T1000 (cell line): ENCODE results near the gene NUDT13.

Experiments
- DNase-seq: peaks from one replicate; lab custom pipeline; 2025; ENCODE audit warnings: mixed read lengths; lab: John Stamatoyannopoulos, UW

NUDT13 gene

GRCh38 chr10:73110345-73110849 lies at the start of gene NUDT13:
TSS of gene NUDT13 (plus strand) at chr10:73110455. CDS start at chr10:73114366, 3,911 bp downstream.
- DNase-seq = peak; percentile 7

- no peak for DNase-seq
Measured at GRCh38 chr10:73060738-73061635, 49.3 kb upstream of the NUDT13 start.

GRCh38 chr10:73061743-73062142 lies 48.5 kb upstream of the NUDT13 start:
- DNase-seq = no peak

GRCh38 chr10:73065441-73065840 lies 44.8 kb upstream of the NUDT13 start:
- no peak for DNase-seq

- DNase-seq = no peak
Measured at GRCh38 chr10:73073627-73074026, 36.6 kb upstream of the NUDT13 start.

GRCh38 chr10:73075829-73076228 lies 34.4 kb upstream of the NUDT13 start:
- no peak for DNase-seq

- no peak for DNase-seq
Measured at GRCh38 chr10:73076360-73077183, 33.7 kb upstream of the NUDT13 start.

GRCh38 chr10:73079779-73080541 lies 30.3 kb upstream of the NUDT13 start:
- no peak for DNase-seq

GRCh38 chr10:73083221-73083620 lies 27.0 kb upstream of the NUDT13 start:
- DNase-seq = no peak

GRCh38 chr10:73084209-73084608 lies 26.0 kb upstream of the NUDT13 start:
- no peak for DNase-seq

GRCh38 chr10:73086816-73087215 lies 23.4 kb upstream of the NUDT13 start:
- DNase-seq = no peak

GRCh38 chr10:73088304-73088703 lies 22.0 kb upstream of the NUDT13 start:
- no peak for DNase-seq

- DNase-seq = no peak
Measured at GRCh38 chr10:73092830-73093229, 17.4 kb upstream of the NUDT13 start.

- DNase-seq = no peak
Measured at GRCh38 chr10:73093922-73094850, 16.1 kb upstream of the NUDT13 start.

- DNase-seq = no peak
Measured at GRCh38 chr10:73094986-73095480, 15.2 kb upstream of the NUDT13 start.

GRCh38 chr10:73095481-73096021 lies 14.7 kb upstream of the NUDT13 start:
- DNase-seq = peak; percentile 14

GRCh38 chr10:73096041-73096448 lies 14.2 kb upstream of the NUDT13 start:
- DNase-seq = peak; percentile 56

- peak; percentile 99 for DNase-seq
Measured at GRCh38 chr10:73096449-73097304, 13.6 kb upstream of the NUDT13 start, which contains the start of gene P4HA1. TSS of gene P4HA1 (minus strand) at chr10:73096866. CDS start at chr10:73074883, 21,983 bp downstream.

- no peak for DNase-seq
Measured at GRCh38 chr10:73097305-73097670, 13.0 kb upstream of the NUDT13 start.
